IgD-negative memory B cell (primary cell): ENCODE results near the gene TUBGCP2. TPM values are rescaled to one million over a fixed set of nuclear protein-coding genes. Genes with fewer than 3 reads are reported as not detected.
A peak's percentile ranks its signal among the peaks of the same experiment; 100 is the strongest.

ENCODE experiments used
- H3K27ac Mint-ChIP-seq, 3 donors: one replicate each; pipeline ENCODE4 v1.8.0; 2020 to 2022; ENCODE audit warnings: mild to moderate bottlenecking in 3 of 3, mixed read lengths in 3 of 3, moderate library complexity in 1 of 3
- H3K27me3 Mint-ChIP-seq: one replicate; pipeline ENCODE4 v1.8.0; 2021; ENCODE audit warnings: mixed read lengths
- H3K36me3 Mint-ChIP-seq: one replicate; pipeline ENCODE4 v1.8.0; 2020; ENCODE audit warnings: mild to moderate bottlenecking, mixed read lengths
- H3K4me1 Mint-ChIP-seq, 3 donors: one replicate each; pipeline ENCODE4 v1.8.0; 2020 to 2022; ENCODE audit warnings: mixed read lengths in 3 of 3, mild to moderate bottlenecking in 1 of 3
- H3K4me3 Mint-ChIP-seq, 4 donors: one replicate each; pipeline ENCODE4 v1.8.0; 2020 to 2022; ENCODE audit warnings: mild to moderate bottlenecking in 4 of 4, mixed read lengths in 4 of 4, moderate library complexity in 3 of 4
- H3K9me3 Mint-ChIP-seq, 3 donors: one replicate each; pipeline ENCODE4 v1.8.0; 2020 to 2021; ENCODE audit warnings: mixed read lengths in 3 of 3, mild to moderate bottlenecking in 1 of 3
- polyA plus RNA-seq: library from polyadenylated mRNA; unstranded; fragments of 300-500 nt; fragmentation: Illumina TruSeq; gene quantifications from one replicate; pipeline ENCODE4 v1.2.3, GENCODE V29; 2021

Gene TUBGCP2
- polyA plus RNA-seq, 1 donor from 2014 or later = 32.1 TPM

DNA sequence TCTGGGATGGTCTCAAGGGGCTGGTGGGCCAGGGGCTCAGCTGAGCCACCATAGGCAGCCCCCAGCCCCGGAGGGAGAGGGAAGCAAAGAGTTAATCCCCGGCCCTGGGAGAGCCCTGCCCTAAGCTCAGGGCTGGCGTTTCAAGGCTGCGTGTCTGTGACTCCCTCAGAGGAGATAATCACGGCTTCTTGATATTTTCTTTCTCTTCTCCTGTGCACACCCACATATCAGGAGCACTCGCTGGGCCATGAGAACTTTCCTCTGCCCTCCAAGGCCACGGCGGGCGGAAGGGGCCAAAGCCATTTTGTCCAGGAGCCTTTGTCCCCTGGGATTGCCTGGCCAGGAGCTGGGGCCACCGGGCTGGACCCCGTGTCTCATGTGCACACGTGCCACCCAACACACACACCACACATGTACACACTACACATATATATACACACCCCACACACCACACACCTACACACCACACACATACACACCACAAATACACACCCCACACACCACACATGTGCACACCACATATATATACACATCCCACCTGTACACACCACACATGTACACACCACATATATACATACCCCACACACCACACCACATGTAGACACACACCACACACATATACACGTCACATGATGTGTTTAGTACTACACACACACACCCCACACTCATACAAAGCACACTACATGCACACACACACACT lies 54.1 kb downstream of the TUBGCP2 start:
- Mint-ChIP-seq H3K4me1 (peaks cover 9 to 15% (median 11%) of the 10 kb centered on the region in 3 donors), H3K27me3 (peaks cover 3% of the 10 kb centered on the region), H3K27ac (peak overlapping the region in 1 of 3 donors; percentile 15), H3K9me3 (no peaks in the 10 kb centered on the region), H3K36me3 (no peaks in the 10 kb centered on the region), H3K4me3 (no peak overlapping the region)

DNA sequence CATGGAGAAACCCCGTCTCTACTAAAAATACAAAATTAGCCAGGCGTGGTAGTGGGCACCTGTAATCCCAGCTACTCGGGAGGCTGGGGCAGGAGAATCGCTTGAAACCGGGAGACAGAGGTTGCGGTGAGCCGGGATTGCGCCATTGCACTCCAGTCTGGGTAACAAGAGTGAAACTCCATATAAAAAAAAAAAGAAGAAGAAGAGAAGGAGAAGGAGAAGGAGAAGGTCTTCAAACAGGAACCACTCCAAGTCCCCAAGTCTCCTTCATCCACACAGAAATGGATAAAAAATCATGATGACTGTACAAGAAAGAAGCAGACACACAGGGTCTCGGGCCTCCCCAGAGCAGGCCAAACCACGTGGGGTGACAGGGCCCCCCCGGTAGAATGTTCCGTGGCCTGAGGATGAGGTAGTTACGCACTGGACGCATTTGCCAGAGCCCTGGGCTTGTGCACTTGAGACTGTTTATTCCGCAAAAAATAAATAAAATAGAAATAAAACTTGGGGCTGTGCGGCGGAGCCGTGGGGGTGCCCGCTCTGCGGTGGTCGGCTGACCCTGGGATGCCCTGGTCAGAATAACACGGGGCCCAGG lies 55.2 kb downstream of the TUBGCP2 start:
- H3K27me3 Mint-ChIP-seq = peaks cover 4% of the 10 kb centered on the region
- H3K27ac Mint-ChIP-seq = peak overlapping the region in 1 of 3 donors; percentile 83
- no peak overlapping the region for H3K4me3 Mint-ChIP-seq
- H3K36me3 Mint-ChIP-seq = no peaks in the 10 kb centered on the region
- H3K9me3 Mint-ChIP-seq = no peaks in the 10 kb centered on the region
- peaks cover 4 to 9% (median 4%) of the 10 kb centered on the region in 3 donors for H3K4me1 Mint-ChIP-seq

DNA sequence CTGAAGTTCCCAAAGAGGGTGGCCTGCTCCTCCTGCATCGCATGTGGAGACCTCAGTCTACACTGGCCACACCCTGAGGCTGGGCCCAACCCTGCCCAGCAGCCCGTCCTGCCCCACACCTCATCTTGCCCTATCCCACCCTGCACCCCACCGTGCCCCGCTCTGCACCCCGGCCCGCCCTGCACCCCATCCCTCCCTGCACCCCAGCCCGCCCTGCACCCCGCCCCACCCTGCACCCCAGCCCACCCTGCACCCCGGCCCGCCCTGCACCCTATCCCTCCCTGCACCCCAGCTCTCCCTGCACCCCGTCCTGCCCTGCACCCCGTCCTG lies 56.5 kb downstream of the TUBGCP2 start:
- peaks cover 4% of the 10 kb centered on the region for H3K27me3 Mint-ChIP-seq
- H3K4me3 Mint-ChIP-seq = no peak overlapping the region
- H3K9me3 Mint-ChIP-seq = no peaks in the 10 kb centered on the region
- H3K4me1 Mint-ChIP-seq = peaks cover 0 to 3% (median under 1%) of the 10 kb centered on the region in 3 donors
- H3K27ac Mint-ChIP-seq = no peak overlapping the region
- H3K36me3 Mint-ChIP-seq = no peaks in the 10 kb centered on the region

DNA sequence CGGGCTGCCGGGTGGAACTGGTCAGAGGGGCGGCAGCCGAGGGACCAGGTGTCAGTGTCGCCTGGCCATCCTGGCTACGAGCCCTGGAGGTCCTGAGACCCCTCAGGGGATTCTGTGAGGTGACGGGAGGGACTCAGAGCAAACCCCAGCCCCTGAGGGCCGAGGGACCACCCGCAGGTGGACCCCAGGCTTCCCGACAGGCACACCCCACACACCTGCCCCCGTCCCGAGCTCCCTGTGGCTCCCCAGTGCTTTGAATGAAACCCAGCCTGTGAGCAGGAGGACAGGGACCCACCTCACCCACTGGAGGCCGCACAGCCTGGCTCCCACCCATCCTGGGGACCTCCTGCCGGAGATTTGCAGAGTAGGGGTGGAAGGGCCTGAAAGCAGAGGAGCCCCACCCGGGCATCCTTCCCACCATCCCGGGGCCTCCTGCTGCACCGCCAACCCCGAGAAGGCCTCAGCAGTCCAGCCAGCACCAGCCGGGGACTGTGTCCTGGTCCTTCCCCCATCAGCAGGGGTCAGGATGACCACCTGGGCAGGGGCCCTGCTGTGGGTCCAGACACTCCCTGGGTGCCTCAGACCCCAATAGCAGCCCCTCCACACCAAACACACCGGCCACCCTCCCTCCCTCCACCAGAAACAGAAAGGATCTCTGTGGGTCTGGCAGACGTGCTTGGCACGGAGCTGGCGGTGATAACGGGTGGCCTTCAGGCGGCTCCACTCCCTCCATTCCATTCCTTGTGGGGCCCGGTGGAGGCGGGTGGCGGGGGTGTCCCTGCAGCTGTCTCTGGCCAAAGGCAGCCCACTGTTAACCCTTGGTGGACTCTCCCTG lies 57.1 kb downstream of the TUBGCP2 start:
- no peaks in the 10 kb centered on the region for H3K36me3 Mint-ChIP-seq

DNA sequence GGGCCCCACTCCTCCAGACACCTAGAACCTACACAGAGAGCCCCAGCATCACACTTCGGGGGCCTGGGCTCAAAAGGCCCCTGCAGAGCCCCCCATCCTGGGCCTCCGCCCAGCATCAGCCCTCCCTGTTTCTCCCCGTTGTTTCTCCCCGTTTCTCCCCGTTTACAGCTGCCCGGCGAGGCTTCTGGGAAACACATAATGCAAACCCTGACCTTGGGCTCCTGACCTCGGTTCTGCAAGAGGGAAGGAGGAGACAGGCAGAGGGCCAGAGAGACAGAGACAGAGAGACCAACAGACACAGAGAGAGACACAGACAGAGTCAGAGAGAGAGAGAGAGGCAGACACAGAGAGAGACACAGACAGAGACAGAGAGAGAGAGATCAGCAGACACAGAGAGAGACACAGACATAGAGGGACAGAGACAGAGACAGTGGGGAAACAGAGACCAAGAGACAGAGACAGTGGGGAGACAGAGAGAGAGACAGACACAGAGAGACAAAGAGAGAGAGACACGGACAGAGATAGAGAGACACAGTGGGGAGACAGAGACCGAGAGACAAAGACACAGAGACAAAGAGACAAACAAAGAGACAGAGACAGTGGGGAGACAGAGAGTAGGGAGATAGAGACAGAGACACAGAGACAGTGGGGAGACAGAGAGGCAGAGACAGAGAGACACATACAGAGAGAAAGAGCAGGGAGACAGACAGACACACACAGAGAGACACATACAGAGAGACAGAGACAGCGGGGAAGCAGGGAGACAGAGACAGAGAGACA lies 58.5 kb downstream of the TUBGCP2 start:
- H3K9me3 Mint-ChIP-seq = no peaks in the 10 kb centered on the region
- peak overlapping the region in 1 of 4 donors; percentile 77 for H3K4me3 Mint-ChIP-seq
- peaks cover 0 to 3% (median 0%) of the 10 kb centered on the region in 3 donors for H3K4me1 Mint-ChIP-seq
- H3K27ac Mint-ChIP-seq = peak overlapping the region in 1 of 3 donors; percentile 21
- peaks cover 9% of the 10 kb centered on the region for H3K27me3 Mint-ChIP-seq
- H3K36me3 Mint-ChIP-seq = no peaks in the 10 kb centered on the region

More for the DNA sequence above, 57.1 kb downstream of the TUBGCP2 start:
- H3K4me1 Mint-ChIP-seq = peaks cover 0 to 3% (median 0%) of the 10 kb centered on the region in 3 donors
- peaks cover 4% of the 10 kb centered on the region for H3K27me3 Mint-ChIP-seq
- H3K27ac Mint-ChIP-seq = no peak overlapping the region
- no peak overlapping the region for H3K4me3 Mint-ChIP-seq
- no peaks in the 10 kb centered on the region for H3K9me3 Mint-ChIP-seq

DNA sequence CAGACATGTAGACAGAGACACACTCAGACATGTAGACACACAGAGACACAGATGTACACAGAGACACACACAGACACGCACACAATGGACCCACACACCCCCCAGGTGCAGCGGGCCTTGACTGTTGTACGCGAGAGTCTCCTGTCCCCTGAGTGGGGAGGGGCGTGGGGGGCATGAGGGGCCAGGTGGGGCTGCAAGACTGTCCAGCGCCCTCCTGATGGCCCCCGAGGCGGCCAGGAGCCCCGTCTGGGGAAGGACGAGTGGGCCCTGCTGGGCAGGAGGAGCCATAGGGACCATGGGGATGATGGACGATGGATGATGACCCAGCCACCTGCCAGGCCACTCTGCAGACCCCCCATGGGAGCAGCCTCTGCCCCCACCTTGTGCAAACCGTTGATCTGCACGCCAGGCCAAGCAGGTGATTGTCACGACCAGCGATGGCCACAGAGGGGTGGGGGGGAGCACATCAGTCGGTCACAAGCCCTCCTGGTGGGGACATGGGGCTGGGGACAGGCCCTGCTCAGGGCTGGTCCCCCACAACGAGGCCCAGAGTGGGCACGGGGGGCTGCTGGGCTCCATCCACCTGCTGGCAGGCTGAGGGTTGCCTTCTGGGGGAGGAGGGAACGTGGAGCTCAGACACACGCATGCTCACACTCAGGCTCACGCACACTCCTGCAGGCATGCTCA lies 59.4 kb downstream of the TUBGCP2 start:
- Mint-ChIP-seq H3K9me3 (no peaks in the 10 kb centered on the region), H3K4me1 (peaks cover 0 to 3% (median 0%) of the 10 kb centered on the region in 3 donors), H3K27me3 (peaks cover 10% of the 10 kb centered on the region), H3K27ac (no peak overlapping the region), H3K4me3 (no peak overlapping the region), H3K36me3 (no peaks in the 10 kb centered on the region)

DNA sequence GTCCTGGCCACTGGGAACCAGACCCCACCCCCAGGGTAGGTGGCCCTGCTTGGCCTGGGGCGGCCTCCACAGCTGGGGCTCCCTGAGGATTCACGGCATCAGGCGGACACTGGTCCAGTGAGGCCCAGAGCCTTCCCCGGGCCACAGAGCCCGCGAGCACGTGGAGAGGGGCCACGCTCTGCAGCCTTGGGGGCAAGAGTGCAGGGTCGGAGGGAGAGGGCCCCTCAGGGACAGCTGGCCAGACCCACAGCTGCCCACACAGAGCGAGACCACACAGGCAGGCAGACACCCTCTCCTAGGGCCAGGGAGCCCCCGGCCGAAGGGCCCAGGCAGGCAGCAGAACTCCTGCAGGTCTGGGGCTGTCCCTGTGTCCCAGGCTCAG lies 60.3 kb downstream of the TUBGCP2 start:
- Mint-ChIP-seq H3K9me3 (no peaks in the 10 kb centered on the region), H3K27ac (no peak overlapping the region), H3K27me3 (peaks cover 10% of the 10 kb centered on the region), H3K36me3 (no peaks in the 10 kb centered on the region), H3K4me1 (peaks cover 0 to 3% (median 0%) of the 10 kb centered on the region in 3 donors), H3K4me3 (no peak overlapping the region)

DNA sequence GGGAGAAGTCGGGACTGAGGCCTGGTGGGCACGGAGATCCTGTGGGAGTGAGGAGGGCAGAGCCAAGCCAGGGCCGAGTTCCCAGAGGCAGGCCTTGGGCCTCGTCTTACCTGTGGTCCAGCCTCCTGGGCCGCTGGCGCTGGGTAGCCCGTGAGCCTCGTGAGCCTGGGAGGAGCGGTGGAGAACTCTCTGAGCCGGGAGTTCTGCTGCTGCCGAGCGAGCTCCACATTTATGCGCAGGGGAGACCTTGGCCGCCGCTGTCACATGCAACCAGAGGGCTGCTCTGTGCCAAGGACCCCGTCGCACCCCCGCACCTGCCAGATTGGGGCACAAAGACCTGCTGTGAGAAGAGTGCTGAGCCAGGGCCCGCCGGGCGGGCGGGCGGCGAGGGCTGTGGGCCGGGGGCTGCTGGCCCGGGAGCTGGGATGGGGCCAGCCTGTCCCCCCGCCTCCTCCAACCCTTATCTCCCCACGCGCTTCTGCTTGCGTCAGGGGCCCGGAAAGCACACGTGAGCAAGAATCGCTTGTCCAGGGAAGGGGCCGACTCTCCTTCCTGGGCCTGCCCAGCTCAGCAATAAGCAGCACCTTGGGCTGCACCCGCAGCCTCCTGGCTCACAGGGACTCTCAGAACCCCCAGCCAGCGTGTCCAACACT lies 60.9 kb downstream of the TUBGCP2 start:
- Mint-ChIP-seq H3K4me3 (no peak overlapping the region), H3K9me3 (no peaks in the 10 kb centered on the region), H3K36me3 (no peaks in the 10 kb centered on the region), H3K27me3 (peaks cover 10% of the 10 kb centered on the region), H3K4me1 (peaks cover 0 to 3% (median 3%) of the 10 kb centered on the region in 3 donors), H3K27ac (no peak overlapping the region)

DNA sequence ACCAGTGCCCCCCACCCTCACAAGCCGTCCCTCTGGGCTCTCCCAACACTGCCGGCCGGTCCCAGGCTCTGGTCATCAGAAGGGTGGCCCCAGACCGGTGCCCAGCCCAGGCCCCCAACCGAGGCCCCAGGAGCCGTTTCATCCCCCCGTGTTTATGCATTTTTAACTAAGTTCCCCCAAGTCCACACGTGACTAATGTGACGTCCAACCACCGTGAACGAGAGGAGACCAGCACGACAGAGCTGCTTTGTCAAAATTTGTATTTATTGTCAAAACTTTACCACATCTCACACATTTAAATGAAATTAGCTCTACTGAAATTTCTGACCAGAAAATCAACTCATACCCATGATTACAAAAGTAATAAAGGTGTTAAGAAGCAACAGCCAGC lies 62.4 kb downstream of the TUBGCP2 start:
- H3K36me3 Mint-ChIP-seq = no peaks in the 10 kb centered on the region
- no peak overlapping the region for H3K27ac Mint-ChIP-seq
- H3K27me3 Mint-ChIP-seq = peaks cover 10% of the 10 kb centered on the region
- no peaks in the 10 kb centered on the region for H3K9me3 Mint-ChIP-seq
- peaks cover 6 to 10% (median 8%) of the 10 kb centered on the region in 3 donors for H3K4me1 Mint-ChIP-seq
- no peak overlapping the region for H3K4me3 Mint-ChIP-seq

DNA sequence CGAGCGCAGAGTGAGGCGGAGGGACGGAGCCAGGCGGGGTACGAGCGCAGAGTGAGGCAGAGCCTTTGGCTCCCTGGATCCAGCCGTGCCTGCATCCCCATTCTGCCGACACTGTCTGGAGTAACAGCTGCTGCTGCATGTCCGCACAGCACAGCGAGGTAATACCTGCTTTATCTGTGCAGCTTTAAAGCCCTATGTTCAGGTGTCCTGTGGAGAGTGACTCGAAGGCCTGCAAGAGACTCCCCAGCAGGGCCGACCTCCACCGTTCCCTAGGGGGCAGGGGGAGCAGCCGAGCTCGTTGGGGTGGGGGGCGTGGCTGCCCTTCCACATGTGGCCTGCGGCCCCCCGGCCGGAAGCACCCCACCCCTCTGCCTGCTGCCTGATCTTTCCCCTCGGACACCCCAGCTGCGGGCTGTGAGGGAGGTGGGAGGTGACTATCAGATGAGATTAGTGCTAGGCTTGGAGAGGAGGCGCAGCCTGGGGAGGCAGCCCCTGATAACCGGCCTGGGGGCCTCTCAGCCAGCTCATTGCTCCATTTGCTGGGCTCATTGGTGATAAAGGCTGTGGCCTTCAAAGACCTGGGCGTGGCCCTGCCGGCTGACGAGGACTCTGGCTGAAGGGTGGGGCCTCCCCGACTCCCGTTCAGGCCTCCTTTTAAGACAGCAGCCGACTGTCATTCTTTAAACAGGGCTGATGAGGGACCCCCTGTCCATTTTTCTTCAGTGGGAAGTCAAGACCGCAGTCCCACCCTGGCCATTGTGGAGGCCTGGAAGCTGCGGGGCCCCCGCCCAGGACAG lies 63.0 kb downstream of the TUBGCP2 start:
- H3K36me3 Mint-ChIP-seq = no peaks in the 10 kb centered on the region
- H3K27ac Mint-ChIP-seq = no peak overlapping the region
- H3K4me1 Mint-ChIP-seq = peaks cover 10 to 14% (median 12%) of the 10 kb centered on the region in 3 donors
- no peaks in the 10 kb centered on the region for H3K9me3 Mint-ChIP-seq
- peaks cover 10% of the 10 kb centered on the region for H3K27me3 Mint-ChIP-seq
- H3K4me3 Mint-ChIP-seq = no peak overlapping the region

DNA sequence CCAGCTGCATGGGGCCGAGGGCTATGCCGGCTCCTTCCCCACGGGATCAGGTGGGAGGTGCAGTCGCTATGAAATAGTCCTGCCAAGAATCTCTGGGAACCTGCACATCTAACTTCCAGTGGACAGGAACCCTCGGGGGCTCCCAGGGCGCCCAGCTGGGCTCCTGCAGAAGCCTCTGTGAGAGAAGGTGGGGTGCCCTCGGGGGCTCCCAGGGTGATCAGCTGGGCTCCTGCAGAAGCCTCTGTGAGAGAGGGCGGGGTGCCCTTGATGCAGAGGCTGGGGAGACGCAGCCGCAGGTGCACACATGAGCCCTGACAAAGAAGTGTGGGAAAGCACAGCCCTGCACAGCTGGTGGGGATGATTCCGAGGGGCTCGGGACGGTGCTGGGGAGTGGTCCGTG lies 65.1 kb downstream of the TUBGCP2 start:
- H3K36me3 Mint-ChIP-seq = no peaks in the 10 kb centered on the region
- peaks cover 14% of the 10 kb centered on the region for H3K27me3 Mint-ChIP-seq
- H3K9me3 Mint-ChIP-seq = no peaks in the 10 kb centered on the region
- H3K4me1 Mint-ChIP-seq = peaks cover 12 to 18% (median 15%) of the 10 kb centered on the region in 3 donors
- H3K27ac Mint-ChIP-seq = no peak overlapping the region
- no peak overlapping the region for H3K4me3 Mint-ChIP-seq

DNA sequence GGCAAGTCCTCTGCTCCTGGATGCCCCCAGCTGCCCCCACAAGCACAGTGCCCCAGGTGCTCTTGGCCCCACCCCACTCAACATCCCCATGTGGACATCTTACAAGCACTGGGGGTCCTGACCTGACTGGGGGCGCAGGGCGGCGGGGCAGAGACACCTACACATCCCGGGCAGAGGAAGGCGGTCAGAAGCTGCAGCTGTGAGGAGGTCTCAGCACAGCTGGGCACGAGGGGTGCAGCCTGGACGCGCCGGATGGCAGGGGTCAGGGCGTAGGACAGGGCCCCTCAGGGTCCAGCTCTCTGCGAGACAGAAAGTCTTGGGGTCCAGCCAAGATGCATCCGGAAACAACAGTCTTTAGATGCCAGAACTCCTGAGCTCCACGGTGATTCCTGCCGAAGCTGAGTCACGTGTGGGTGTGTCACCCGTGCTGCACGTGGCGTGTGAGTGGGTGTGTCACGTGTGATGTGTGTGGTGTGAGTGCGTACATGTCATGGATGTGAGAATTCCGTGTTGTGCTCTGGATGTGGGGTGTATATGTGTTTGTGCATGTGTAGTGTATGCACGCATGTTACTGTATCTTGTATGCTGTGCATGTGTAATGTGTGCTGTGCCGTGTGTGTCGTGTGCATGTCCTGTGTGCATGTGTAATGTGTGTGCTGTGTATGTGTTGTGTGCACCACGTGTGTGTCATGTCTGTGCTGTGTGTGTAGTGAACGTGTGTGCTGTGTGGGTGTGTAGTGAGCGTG lies 65.9 kb downstream of the TUBGCP2 start:
- Mint-ChIP-seq H3K9me3 (no peaks in the 10 kb centered on the region), H3K27me3 (peaks cover 16% of the 10 kb centered on the region), H3K27ac (peak overlapping the region in 2 of 3 donors; percentile 62 to 78), H3K4me1 (peaks cover 12 to 19% (median 17%) of the 10 kb centered on the region in 3 donors), H3K4me3 (peak overlapping the region in 3 of 4 donors; percentile 14 to 63 (median 22)), H3K36me3 (no peaks in the 10 kb centered on the region)
